Endothelial cell of coronary artery (primary cell): ENCODE data around the gene IQSEC3. TPM values are rescaled to one million over a fixed set of nuclear protein-coding genes. Genes with fewer than 3 reads are reported as not detected.

Source experiments
- total RNA-seq: library from RNA; depleted of rRNA; stranded (reverse); fragments of >200 nt; gene quantifications from 2 replicates; pipeline ENCODE4 v1.2.3, GENCODE V29; 2014

IQSEC3 gene
- total RNA-seq, result not detected in 2 replicates

DNA sequence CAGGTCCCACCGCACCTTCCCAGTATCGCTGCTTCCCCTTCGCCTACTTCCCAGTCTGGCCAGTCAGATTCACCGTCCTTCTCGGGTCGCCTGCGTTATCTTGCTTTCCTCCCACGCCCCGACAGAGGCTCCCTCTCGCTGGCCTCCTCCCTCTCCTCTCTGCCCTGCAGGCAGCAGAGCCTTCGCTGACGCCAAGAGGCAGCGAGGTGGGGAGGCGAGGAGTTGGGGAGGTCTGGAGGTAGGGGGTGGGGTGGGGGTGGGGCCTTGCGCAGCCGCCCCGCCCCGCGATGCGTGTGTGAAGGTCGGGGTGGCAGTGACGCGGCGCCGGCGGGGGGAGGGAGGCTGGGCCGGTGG lies at the start of gene IQSEC3:
TSS of gene IQSEC3 (plus strand) at position 340 of the 354 bp plus-strand sequence. CDS start 116 bp downstream, outside the sequence.

DNA sequence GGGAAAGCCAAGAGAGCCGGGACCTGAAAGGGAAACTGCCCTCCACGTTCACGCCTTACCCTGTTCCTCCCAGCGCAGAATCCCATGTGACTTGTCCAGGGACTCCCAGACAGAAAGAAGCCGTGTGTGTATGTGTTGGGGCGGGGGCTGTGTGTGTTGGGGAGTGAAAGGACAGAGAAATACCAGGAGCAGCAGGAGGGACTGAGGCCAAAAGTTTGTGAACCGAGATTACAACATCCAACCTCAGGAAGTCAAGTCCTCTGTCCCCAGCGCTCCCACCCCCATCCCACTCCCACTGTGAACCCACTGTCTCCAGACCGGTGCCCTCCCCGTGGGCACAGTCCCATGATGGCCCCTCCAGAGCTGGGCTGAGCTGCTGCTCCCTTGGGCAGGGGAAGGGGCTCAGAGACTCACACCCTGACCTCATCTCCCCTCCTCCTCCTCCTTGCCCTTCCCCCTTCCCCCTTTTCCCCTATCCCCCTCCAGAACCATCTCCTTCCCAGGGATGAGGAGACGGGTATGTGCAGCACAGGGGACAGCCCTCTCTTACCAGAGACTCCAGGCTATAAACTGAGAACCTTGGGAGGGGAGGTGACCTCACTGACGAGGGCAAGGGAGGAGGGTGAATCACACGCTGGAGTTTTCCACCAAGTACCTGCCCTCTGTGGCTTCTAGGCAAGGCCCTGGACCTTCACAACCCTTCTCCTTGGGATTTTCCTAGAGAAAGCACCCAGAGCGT lies 147.6 kb downstream of the IQSEC3 start, which contains the start of gene SLC6A12:
TSS of gene SLC6A12 (minus strand) at position 155 of the 739 bp plus-strand sequence. CDS start 4,171 bp downstream, outside the sequence.

Other genes starting within 250 kb of the IQSEC3 start
- not detected in 2 replicates for gene SLC6A12, start 147.4 kb downstream of the IQSEC3 start, total RNA-seq
- gene SLC6A13, start 196.1 kb downstream of the IQSEC3 start, total RNA-seq, result 0.09 TPM in 2 replicates